Endothelial cell of umbilical vein (primary cell): ENCODE measurements around the gene PCDH9.

Experiments used
- EZH2 ChIP-seq: IDR thresholded peaks from 2 replicates; pipeline ENCODE4 v1.6.1; 2012; ENCODE audit warnings: borderline replicate concordance, low read depth, mild to moderate bottlenecking, moderate library complexity, low read length, inconsistent platforms; ENCODE audit not compliant: severe bottlenecking
- FOS ChIP-seq: IDR thresholded peaks from 2 replicates; pipeline ENCODE4 v1.6.1; 2011; ENCODE audit warnings: mild to moderate bottlenecking, low read length, moderate library complexity, borderline replicate concordance; ENCODE audit not compliant: insufficient read depth
- JUN ChIP-seq: IDR thresholded peaks from 2 replicates; pipeline ENCODE4 v1.6.1; 2011; ENCODE audit warnings: borderline replicate concordance, low read depth; ENCODE audit not compliant: insufficient read length, insufficient read depth
- MYC ChIP-seq: IDR thresholded peaks from one replicate; pipeline ENCODE4 v1.6.1; 2011; ENCODE audit warnings: mild to moderate bottlenecking, low read depth, low read length
- POLR2A ChIP-seq: IDR thresholded peaks from 2 replicates; pipeline ENCODE4 v1.6.1; 2012; ENCODE audit warnings: low read depth, mild to moderate bottlenecking, control low read depth, low read length
- POLR2AphosphoS5 ChIP-seq: IDR thresholded peaks from 2 replicates; pipeline ENCODE4 v1.6.1; 2012; ENCODE audit warnings: low read depth, mild to moderate bottlenecking, control low read depth, low read length, moderate library complexity; ENCODE audit not compliant: insufficient read depth
- TF ChIP-seq, protein P1 (sequence below), 2 donors: IDR thresholded peaks; 1 replicate in 1 of 2; 2 replicates in 1 of 2; pipeline ENCODE4 v1.5.1; 2011; ENCODE audit warnings: low read length in 2 of 2, mild to moderate bottlenecking in 2 of 2, moderate library complexity in 2 of 2, control low read depth in 1 of 2, inconsistent platforms in 1 of 2, low read depth in 1 of 2; ENCODE audit not compliant: insufficient read depth in 1 of 2; ENCODE audit errors: extremely low read depth in 1 of 2
- TF ChIP-seq, protein P2 (sequence below): IDR thresholded peaks from 2 replicates; pipeline ENCODE4 v1.6.1; 2011; ENCODE audit not compliant: insufficient read depth, insufficient read length

DNA sequence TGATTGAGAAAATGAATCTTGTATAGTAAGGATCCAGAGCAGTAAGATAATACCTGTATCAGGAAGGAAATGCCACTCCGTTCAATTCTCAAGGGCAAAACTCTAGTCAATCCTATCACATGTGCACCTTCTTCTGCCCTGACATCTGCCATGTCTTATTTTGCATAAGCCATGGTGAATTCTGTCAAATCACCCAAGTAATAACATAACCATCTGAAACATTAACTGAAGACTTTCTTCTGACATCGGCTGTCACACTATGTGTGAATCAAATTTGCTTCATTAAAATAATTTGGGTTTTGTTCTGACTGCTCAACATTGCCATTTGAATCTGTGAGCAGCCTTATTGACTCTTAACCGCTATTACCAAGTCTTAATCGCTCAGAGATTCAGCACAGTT lies 91.2 kb downstream of the PCDH9 start:
- TF ChIP-seq, protein P1, sequence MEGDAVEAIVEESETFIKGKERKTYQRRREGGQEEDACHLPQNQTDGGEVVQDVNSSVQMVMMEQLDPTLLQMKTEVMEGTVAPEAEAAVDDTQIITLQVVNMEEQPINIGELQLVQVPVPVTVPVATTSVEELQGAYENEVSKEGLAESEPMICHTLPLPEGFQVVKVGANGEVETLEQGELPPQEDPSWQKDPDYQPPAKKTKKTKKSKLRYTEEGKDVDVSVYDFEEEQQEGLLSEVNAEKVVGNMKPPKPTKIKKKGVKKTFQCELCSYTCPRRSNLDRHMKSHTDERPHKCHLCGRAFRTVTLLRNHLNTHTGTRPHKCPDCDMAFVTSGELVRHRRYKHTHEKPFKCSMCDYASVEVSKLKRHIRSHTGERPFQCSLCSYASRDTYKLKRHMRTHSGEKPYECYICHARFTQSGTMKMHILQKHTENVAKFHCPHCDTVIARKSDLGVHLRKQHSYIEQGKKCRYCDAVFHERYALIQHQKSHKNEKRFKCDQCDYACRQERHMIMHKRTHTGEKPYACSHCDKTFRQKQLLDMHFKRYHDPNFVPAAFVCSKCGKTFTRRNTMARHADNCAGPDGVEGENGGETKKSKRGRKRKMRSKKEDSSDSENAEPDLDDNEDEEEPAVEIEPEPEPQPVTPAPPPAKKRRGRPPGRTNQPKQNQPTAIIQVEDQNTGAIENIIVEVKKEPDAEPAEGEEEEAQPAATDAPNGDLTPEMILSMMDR (IDR thresholded peaks at IDR 0.05; ENCODE audit: extremely low read depth in 1 of 2, insufficient read depth in 1 of 2, low read depth in 1 of 2, low read length in 2 of 2): no peak
- TF ChIP-seq POLR2A: no peak
- TF ChIP-seq JUN: no peak
- no peak for TF ChIP-seq POLR2AphosphoS5
- TF ChIP-seq, protein P2, sequence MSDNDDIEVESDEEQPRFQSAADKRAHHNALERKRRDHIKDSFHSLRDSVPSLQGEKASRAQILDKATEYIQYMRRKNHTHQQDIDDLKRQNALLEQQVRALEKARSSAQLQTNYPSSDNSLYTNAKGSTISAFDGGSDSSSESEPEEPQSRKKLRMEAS: no peak
- no peak for TF ChIP-seq FOS
- TF ChIP-seq MYC: no peak
- TF ChIP-seq EZH2: no peak
